Measurements from ENCODE around the gene RAPSN.

- TF ChIP-seq, protein P1, sequence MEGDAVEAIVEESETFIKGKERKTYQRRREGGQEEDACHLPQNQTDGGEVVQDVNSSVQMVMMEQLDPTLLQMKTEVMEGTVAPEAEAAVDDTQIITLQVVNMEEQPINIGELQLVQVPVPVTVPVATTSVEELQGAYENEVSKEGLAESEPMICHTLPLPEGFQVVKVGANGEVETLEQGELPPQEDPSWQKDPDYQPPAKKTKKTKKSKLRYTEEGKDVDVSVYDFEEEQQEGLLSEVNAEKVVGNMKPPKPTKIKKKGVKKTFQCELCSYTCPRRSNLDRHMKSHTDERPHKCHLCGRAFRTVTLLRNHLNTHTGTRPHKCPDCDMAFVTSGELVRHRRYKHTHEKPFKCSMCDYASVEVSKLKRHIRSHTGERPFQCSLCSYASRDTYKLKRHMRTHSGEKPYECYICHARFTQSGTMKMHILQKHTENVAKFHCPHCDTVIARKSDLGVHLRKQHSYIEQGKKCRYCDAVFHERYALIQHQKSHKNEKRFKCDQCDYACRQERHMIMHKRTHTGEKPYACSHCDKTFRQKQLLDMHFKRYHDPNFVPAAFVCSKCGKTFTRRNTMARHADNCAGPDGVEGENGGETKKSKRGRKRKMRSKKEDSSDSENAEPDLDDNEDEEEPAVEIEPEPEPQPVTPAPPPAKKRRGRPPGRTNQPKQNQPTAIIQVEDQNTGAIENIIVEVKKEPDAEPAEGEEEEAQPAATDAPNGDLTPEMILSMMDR (IDR thresholded peaks at IDR 0.05) = no peak
- TF ChIP-seq POLR2A (IDR thresholded peaks at IDR 0.05) = no peak
Measured at GRCh38 chr11:47391711-47392432, 57.1 kb downstream of the RAPSN start.
